Measurements from ENCODE around the gene PTX4.

- TF ChIP-seq CTCF (conservative IDR thresholded peaks at IDR 0.05; ENCODE audit: low read length) (no peak), EZH2phosphoT487 (IDR thresholded peaks at IDR 0.05; ENCODE audit: borderline replicate concordance) (no peak)
These were observed 45.6 kb upstream of the PTX4 start for GRCh38 chr16:1534021-1535020.
